GM19324 (cell line): ENCODE data around the gene ZRANB3.
"Not testable (repeated sequence)": the region's sequence is repeated elsewhere in the genome, so short reads cannot be mapped to it uniquely, and the experiment has no call there.

Experiments
- ATAC-seq: cut with Tn5 transposase; IDR thresholded peaks from one replicate; pipeline ENCODE4 v1.9.1; 2021; ENCODE audit warnings: mild to moderate bottlenecking, moderate library complexity; ENCODE audit not compliant: unreplicated experiment, low FRiP score

Gene ZRANB3

DNA sequence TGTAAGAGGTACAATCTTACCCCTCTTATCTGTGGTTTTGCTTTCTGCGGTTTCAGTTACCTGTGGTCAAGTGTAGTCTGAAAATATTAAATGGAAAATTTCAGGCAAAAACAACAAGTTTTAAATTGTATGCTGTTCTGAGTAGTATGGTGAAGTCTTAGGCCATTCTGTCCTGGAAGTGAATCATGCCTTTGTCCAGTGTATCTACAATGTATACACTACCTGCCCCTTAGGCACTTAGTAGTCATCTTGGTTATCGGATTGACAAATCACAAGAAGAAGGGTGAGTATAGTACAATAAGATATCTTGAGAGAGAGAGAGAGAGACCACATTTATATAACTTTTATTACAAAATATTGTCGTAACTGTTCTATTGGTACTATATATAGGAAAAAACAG lies 435.4 kb downstream of the ZRANB3 start:
- no peak for ATAC-seq

DNA sequence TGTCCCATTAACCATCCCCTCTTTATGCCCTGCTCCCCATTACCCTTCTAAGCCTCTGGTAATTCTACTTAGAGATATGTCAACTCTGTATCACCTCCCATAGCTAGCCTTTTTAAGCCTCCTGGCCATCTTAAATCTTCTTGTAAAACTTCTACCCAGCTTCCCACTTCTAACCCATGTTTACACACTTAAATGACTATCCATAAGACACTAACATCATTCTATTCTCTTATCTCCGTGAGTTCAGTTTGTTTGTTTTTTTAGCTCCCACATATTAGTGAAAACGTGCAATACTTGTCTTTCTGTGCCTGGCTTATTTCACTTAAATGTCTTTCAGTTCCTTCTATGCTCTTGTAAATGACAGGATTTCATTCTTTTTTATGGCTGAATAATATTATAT lies 436.5 kb downstream of the ZRANB3 start:
- ATAC-seq, result no peak

- no peak for ATAC-seq
These were observed 437.2 kb downstream of the ZRANB3 start for GRCh38 chr2:135093670-135094330.

DNA sequence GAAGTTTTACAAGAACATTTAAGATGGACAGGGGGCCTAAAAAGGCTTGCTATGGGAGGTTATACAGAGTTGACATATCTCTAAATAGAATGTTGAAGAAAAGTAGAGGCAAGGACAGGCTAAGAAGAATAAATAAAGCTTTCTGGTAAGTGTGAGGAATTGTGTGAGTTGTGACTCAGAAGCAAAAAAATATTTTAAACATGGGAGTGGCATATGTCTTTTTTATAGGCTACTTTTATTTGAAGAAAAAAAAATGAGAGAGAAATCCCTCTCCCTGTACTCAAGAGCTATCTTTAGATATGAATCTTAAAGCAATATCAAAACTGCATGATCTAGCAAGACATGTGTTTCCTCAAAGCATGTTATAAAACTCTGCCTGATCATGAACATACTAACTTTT lies 437.8 kb downstream of the ZRANB3 start:
- ATAC-seq, result no peak

DNA sequence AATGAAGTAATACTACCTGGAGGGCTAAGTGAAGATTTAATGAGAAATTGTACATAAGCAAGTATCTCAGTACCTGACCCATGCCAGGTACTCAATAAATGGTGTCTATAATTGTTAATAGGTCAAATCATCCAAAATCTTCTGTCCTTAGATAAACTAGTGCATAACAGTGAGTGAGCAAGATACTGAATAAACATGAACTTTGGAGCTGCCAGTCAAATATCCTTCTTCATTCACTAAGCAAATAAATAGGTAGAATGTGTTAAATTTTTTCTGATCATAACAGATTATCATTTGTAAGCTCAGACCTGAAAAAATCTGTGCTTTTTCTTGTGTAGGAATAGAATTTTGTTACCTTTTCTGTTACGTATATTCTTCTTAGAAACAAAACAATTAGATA lies 439.3 kb downstream of the ZRANB3 start:
- no peak for ATAC-seq

DNA sequence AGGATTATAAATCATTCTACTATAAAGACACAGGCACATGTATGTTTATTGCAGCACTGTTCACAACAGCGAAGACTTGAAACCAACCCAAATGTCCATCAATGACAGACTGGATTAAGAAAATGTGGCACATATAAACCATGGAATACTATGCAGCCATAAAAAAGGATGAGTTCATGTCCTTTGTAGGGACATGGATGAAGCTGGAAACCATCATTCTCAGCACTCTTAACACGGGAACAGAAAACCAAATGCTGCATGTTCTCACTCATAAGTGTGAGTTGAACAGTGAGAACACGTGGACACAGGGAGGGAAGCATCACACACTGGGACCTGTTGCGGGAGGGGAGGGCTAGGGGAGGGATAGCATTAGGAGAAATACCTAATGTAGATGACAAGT lies 441.4 kb downstream of the ZRANB3 start:
- not testable (repeated sequence) for ATAC-seq
